GM12878 (cell line): Measurements from ENCODE around the gene CST6. TPM values are rescaled to one million over a fixed set of nuclear protein-coding genes. Genes with fewer than 3 reads are reported as not detected.

Experiments used
- BHLHE40 ChIP-seq, 2 experiments: fragments of 450-650 bp in 1 of 2; IDR thresholded peaks; 2 replicates each; pipeline ENCODE4 v1.6.1; 2011 to 2017; ENCODE audit warnings: low read depth in 2 of 2, borderline replicate concordance in 1 of 2, improper control_type of control experiment in 1 of 2, low read length in 1 of 2, mild to moderate bottlenecking in 1 of 2
- E2F8 ChIP-seq: fragments of 450-650 bp; IDR thresholded peaks from 2 replicates; pipeline ENCODE4 v1.6.1; 2018; ENCODE audit warnings: mild to moderate bottlenecking, low read depth, moderate library complexity; ENCODE audit not compliant: partially characterized antibody
- EGR1 ChIP-seq, 2 experiments: IDR thresholded peaks; 1 replicate in 1 of 2; 2 replicates in 1 of 2; pipeline ENCODE4 v1.6.1; 2011 to 2012; ENCODE audit warnings: low read depth in 2 of 2, low read length in 2 of 2, borderline replicate concordance in 1 of 2, mild to moderate bottlenecking in 1 of 2, moderate library complexity in 1 of 2
- GATAD2B ChIP-seq: fragments of 450-650 bp; conservative IDR thresholded peaks from 2 replicates; pipeline ENCODE4 v1.6.1; 2017; ENCODE audit warnings: low read depth, mild to moderate bottlenecking, moderate library complexity
- PRDM15 ChIP-seq: fragments of 450-650 bp; formaldehyde crosslinking; IDR thresholded peaks from 2 replicates; pipeline ENCODE4 v1.4.0; 2020; ENCODE audit warnings: mild to moderate bottlenecking, moderate library complexity
- SIN3A ChIP-seq: IDR thresholded peaks from 2 replicates; pipeline ENCODE4 v1.6.1; 2012; ENCODE audit warnings: low read depth, low read length, improper control_type of control experiment
- WRNIP1 ChIP-seq: IDR thresholded peaks from 2 replicates; pipeline ENCODE4 v1.6.1; 2011; ENCODE audit warnings: low read depth, low read length, improper control_type of control experiment, borderline replicate concordance
- polyA plus RNA-seq, 11 experiments: library from polyadenylated mRNA; depleted of rRNA in 4 of 11; unstranded in 6 of 11; stranded (reverse) in 5 of 11; fragments of >200 nt; fragmentation: Nextera tagmentation in 4 of 11; fragmentation: Illumina TruSeq in 1 of 11; extraction: Ambion mirVana in 4 of 11; extraction: Trizol in 1 of 11; gene quantifications; 1 replicate in 1 of 11; 2 replicates in 10 of 11; pipeline versions ENCODE4 v1.2.1 to v1.2.3, GENCODE V29; 2011 to 2016; ENCODE audit warnings: inconsistent platforms in 2 of 11, missing spikeins in 2 of 11, low read depth in 1 of 11
- total RNA-seq, 4 experiments: library from RNA; depleted of rRNA in 3 of 4; stranded (reverse); fragments of >200 nt in 3 of 4; fragmentation: Illumina TruSeq in 1 of 4; extraction: Trizol in 1 of 4; gene quantifications; 2 replicates each; pipeline versions ENCODE4 v1.2.1 to v1.2.3, GENCODE V29; 2013 to 2021

Gene CST6
- total and polyA plus RNA-seq, 10 of the 15 experiments (the other 5 are each of a cell fraction or from before 2014, with no cell fraction given), result not detected

DNA sequence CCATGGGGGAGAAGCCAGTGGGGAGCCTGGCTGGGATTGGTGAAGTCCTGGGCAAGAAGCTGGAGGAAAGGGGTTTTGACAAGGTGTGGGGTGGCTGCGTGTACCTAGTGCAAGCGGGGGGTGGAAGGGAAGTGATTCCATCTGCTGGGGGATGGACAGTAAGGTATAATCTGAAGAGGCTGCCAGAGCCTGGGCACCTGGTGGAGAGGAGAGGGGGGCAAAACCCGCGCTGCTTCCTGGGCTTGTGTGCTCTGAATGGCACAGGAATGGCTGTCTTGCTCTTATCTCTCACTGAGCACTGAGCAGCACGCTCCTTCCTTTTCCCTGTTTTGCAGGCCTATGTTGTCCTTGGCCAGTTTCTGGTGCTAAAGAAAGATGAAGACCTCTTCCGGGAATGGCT, 8.5 kb upstream of the CST6 start (continued):
- TF ChIP-seq PRDM15 (no peak), WRNIP1 (no peak), GATAD2B (no peak), E2F8 (no peak), BHLHE40 (IDR thresholded peaks at IDR 0.05; ENCODE audit: borderline replicate concordance in 1 of 2, low read depth in 2 of 2, low read length in 1 of 2) (no peak), SIN3A (no peak), EGR1 (IDR thresholded peaks at IDR 0.05; ENCODE audit: borderline replicate concordance in 1 of 2, low read depth in 2 of 2, low read length in 2 of 2) (no peak)
